ENCODE measurements around the gene TTN.

The TTN gene

DNA sequence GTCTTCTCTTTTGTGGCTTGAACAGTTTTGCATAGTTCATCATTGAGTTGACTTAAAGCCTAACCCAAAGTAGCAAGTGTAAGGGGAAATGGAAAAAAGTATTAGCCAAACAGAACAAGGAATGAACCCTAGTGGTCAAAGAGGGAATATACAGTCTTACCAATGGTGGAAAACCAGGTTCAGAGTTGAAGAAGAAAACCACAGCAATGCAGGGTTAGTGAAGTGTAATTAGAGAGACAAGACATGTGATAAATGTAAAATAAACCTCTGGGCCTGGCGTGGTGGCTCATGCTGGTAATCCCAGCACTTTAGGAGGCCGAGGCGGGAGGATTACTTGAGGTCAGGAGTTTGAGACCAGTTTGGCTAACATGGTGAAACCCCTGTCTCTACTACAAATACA is 2.4 kb downstream of the TTN start:
- TF ChIP-seq, protein P1, sequence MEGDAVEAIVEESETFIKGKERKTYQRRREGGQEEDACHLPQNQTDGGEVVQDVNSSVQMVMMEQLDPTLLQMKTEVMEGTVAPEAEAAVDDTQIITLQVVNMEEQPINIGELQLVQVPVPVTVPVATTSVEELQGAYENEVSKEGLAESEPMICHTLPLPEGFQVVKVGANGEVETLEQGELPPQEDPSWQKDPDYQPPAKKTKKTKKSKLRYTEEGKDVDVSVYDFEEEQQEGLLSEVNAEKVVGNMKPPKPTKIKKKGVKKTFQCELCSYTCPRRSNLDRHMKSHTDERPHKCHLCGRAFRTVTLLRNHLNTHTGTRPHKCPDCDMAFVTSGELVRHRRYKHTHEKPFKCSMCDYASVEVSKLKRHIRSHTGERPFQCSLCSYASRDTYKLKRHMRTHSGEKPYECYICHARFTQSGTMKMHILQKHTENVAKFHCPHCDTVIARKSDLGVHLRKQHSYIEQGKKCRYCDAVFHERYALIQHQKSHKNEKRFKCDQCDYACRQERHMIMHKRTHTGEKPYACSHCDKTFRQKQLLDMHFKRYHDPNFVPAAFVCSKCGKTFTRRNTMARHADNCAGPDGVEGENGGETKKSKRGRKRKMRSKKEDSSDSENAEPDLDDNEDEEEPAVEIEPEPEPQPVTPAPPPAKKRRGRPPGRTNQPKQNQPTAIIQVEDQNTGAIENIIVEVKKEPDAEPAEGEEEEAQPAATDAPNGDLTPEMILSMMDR (IDR thresholded peaks at IDR 0.05; ENCODE audit: low read length, missing control alignments), result peak; percentile 44
- no peak overlapping the region for H3K4me3 ChIP-seq (replicated peaks; ENCODE audit: low read depth, low read length)
- DNase-seq (ENCODE audit: low read depth), result no peak

DNA sequence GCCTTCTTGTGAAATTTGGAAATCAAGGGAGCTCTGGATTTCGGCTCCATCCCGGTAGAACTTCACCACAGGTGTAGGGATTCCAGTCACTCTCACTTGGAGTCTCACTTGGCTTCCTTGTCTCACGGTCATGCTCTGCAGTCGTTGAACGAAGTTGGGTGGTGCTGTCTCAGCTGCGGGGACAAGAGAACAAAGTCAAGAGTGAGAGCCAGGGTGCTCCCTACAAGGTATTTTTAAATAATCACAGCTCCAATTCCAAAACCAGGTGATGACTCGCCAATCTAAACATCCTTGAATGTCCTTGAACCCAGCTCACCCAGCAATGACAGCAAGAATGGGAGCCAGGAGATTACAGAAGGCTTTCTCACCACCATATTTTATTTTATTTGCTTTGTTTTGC is 6.7 kb downstream of the TTN start:
- DNase-seq (ENCODE audit: low read depth), result no peak
- TF ChIP-seq, protein P1 (IDR thresholded peaks at IDR 0.05; ENCODE audit: low read length, missing control alignments), result no peak
- no peak overlapping the region for H3K4me3 ChIP-seq (replicated peaks; ENCODE audit: low read depth, low read length)

DNA sequence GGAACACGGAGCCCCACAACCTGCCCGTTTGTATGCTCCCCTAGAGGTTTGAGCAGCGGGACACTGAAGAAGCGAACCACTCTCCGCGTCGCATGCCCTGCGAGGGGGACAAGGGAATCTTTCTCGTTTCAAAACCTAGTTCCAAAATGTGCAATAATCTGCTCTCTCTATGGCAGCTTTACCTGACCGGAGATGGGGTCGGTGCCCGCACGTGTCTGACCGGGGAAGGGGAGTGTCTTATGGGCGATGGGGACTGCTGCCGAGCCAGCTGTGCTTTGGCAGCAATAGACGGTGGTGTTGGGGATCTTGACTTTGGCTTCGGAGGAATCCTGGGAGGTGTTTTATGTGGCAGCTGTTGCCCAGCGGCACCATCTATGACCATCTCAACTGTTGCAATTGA is 7.9 kb downstream of the TTN start:
- no peak for DNase-seq (ENCODE audit: low read depth)
- no peak overlapping the region for H3K4me3 ChIP-seq (replicated peaks; ENCODE audit: low read depth, low read length)
- TF ChIP-seq, protein P1 (IDR thresholded peaks at IDR 0.05; ENCODE audit: low read length, missing control alignments), result no peak

DNA sequence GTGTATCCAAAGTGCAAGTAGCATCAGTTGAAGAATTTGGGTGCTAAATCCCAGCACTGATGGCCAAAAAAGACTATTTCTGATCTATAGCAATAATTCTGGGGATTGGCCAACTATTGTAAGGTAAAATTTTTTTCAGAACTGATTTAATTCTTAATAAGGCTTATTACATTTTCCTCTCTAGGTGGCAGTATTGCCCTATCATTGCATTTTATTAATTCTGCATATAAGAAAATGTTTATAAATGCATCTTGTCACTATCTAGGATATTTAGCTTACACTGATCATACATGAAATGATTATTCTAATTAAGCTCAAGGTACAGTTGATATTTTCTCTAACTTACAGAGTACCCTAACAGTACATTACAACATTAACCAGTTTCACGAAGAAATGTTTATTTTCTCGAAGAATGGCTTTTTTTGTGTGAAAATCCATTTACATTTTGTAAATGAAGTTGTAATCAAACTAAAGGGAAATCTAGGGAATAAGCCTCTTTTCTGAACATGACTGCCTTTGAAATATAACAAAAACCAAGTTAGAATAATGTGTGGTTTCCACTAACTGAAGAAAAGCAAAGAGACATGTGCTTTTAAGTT is 11.0 kb downstream of the TTN start:
- TF ChIP-seq, protein P1 (IDR thresholded peaks at IDR 0.05; ENCODE audit: low read length, missing control alignments), result peak; percentile 51
- H3K4me3 ChIP-seq (replicated peaks; ENCODE audit: low read depth, low read length), result no peak overlapping the region
- DNase-seq (ENCODE audit: low read depth), result peak; percentile 81

DNA sequence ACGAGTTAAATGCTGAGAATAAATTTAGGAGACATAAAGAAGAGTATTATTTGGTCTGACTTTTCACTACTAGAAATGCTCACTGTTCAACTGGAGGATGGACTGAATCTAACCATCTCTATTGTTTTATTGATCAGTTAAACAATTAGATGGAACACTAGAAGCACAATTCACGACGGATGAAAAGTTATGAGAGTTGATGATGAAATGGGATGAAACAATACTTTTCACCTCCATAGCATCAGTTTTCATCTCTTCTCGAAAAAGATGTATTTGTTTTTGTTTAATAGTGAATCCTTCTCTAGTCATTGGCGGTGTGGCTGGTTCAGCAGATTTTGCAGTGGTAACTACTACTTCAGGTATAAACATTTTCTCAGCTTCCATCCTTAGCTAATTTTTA is 19.3 kb downstream of the TTN start:
- TF ChIP-seq, protein P1 (IDR thresholded peaks at IDR 0.05; ENCODE audit: low read length, missing control alignments), result no peak
- H3K4me3 ChIP-seq (replicated peaks; ENCODE audit: low read depth, low read length), result no peak overlapping the region
- DNase-seq (ENCODE audit: low read depth), result no peak

DNA sequence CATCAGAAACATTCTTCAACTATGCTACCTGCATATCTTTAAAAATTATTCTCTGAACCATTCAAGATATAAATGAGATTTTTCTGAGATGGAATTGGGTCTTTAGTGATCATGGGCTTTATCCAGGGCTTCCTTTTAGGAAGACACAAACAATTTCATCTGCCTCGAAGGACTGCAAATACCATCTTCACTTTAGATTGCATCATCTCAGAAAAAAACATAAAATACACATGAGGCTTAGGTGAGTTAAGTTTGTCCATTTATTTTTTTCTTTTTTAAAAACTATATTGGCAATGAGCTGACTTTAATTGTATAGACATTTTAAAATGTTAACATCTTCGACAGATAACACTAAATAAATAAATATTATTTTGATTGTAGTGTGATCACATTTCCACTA is 20.1 kb downstream of the TTN start:
- H3K4me3 ChIP-seq (replicated peaks; ENCODE audit: low read depth, low read length), result no peak overlapping the region
- TF ChIP-seq, protein P1 (IDR thresholded peaks at IDR 0.05; ENCODE audit: low read length, missing control alignments), result no peak
- DNase-seq (ENCODE audit: low read depth), result no peak

DNA sequence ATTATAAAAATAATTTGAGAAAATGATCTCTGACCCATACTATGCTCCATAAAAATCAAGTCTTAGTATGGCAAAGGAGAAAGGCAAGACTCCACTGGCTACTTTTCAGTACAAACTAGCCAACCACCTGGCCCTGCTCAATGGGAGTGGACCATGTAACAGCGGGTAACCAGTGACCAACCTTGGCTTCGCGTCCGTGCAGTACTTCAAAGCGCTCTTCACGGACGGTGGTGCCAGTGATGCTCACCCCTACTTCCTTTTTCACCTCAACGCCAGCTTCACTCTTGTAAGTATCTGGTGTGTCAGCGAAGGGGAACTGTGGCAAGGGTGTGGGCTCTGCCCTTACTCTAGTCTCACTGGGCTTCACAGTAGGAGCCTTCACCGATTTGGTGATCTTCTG is 23.3 kb downstream of the TTN start:
- TF ChIP-seq, protein P1 (IDR thresholded peaks at IDR 0.05; ENCODE audit: low read length, missing control alignments), result no peak

More for the DNA sequence above, 23.3 kb downstream of the TTN start:
- H3K4me3 ChIP-seq (replicated peaks; ENCODE audit: low read depth, low read length), result no peak overlapping the region
- DNase-seq (ENCODE audit: low read depth), result no peak

All from fibroblast of pulmonary artery (primary cell).